Suprapubic skin (tissue), 4 donors: ENCODE data around the gene LPP. TPM values are rescaled to one million over a fixed set of nuclear protein-coding genes. Genes with fewer than 3 reads are reported as not detected.

ENCODE experiments used
- DNase-seq, 2 donors: peaks; one replicate each; pipeline ENCODE4 v3.0.0-alpha.2; 2019; ENCODE audit warnings: low spot score in 2 of 2
- H3K27ac ChIP-seq: fragments of 200-600 bp; sonication (generic); one replicate; pipeline ENCODE4 v1.5.1; 2019
- H3K27me3 ChIP-seq: fragments of 200-600 bp; sonication (generic); one replicate; pipeline ENCODE4 v1.5.1; 2019
- H3K36me3 ChIP-seq: fragments of 200-600 bp; sonication (generic); one replicate; pipeline ENCODE4 v1.5.1; 2019
- H3K4me1 ChIP-seq: fragments of 200-600 bp; sonication (generic); one replicate; pipeline ENCODE4 v1.5.1; 2019
- H3K4me3 ChIP-seq: fragments of 200-600 bp; sonication (generic); one replicate; pipeline ENCODE4 v1.5.1; 2019; ENCODE audit warnings: mild to moderate bottlenecking
- H3K9me3 ChIP-seq: fragments of 200-600 bp; sonication (generic); one replicate; pipeline ENCODE4 v1.5.1; 2019
- EP300 ChIP-seq: sonication (generic); formaldehyde crosslinking; IDR thresholded peaks from one replicate; pipeline ENCODE4 v1.6.1; 2017; ENCODE audit warnings: antibody characterized with exemption
- POLR2A ChIP-seq, 2 donors: fragments of 450-650 bp; IDR thresholded peaks; one replicate each; pipeline ENCODE4 v1.6.1; 2017; ENCODE audit warnings: antibody characterized with exemption in 2 of 2, mild to moderate bottlenecking in 2 of 2, moderate library complexity in 2 of 2
- POLR2AphosphoS5 ChIP-seq, 3 donors: sonication (generic); formaldehyde crosslinking; IDR thresholded peaks; one replicate each; pipeline ENCODE4 v1.6.1; 2017; ENCODE audit warnings: antibody characterized with exemption in 3 of 3
- WGBS: methylation state at CpG from one replicate; pipeline ENCODE4 v1.1.5; 2018; 5-methylcytosine and 5-hydroxymethylcytosine counted together
- total RNA-seq, 4 donors: library from RNA; depleted of rRNA; stranded (reverse); fragments of >200 nt; gene quantifications; one replicate each; pipeline ENCODE4 v1.1.0, GENCODE V29; 2016
- TF ChIP-seq, protein P1 (sequence below), 2 donors: fragments of 200-600 bp in 1 of 2; fragments of 450-650 bp in 1 of 2; sonication (generic) in 1 of 2; IDR thresholded peaks; one replicate each; pipeline ENCODE4 v1.5.1; 2016 to 2019; ENCODE audit warnings: antibody characterized with exemption in 2 of 2, mild to moderate bottlenecking in 1 of 2, moderate library complexity in 1 of 2

LPP gene
- total RNA-seq, 4 donors from 2014 or later, result 56.8 to 127 (median 84.2) TPM

DNA sequence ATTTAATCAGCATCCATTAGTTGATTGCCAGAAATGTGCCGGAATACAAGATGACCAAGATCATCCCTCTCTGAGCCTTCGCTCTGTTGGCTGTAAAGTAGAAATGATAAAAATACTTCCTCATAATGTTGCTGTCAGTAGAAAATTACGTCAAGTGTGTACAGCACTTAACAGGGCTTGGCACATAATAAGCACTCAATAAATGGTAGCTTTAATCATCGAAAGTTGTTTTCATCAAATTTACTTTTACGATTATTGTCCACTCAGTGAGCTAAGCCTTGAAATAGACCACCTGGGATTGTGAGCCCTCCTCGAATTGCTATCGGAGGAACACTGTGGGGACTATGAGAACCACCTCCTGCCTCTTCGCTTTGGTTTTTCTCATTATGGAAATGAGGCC is 716.5 kb downstream of the LPP start:
- TF ChIP-seq, protein P1, sequence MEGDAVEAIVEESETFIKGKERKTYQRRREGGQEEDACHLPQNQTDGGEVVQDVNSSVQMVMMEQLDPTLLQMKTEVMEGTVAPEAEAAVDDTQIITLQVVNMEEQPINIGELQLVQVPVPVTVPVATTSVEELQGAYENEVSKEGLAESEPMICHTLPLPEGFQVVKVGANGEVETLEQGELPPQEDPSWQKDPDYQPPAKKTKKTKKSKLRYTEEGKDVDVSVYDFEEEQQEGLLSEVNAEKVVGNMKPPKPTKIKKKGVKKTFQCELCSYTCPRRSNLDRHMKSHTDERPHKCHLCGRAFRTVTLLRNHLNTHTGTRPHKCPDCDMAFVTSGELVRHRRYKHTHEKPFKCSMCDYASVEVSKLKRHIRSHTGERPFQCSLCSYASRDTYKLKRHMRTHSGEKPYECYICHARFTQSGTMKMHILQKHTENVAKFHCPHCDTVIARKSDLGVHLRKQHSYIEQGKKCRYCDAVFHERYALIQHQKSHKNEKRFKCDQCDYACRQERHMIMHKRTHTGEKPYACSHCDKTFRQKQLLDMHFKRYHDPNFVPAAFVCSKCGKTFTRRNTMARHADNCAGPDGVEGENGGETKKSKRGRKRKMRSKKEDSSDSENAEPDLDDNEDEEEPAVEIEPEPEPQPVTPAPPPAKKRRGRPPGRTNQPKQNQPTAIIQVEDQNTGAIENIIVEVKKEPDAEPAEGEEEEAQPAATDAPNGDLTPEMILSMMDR (IDR thresholded peaks at IDR 0.05), result no peak
- TF ChIP-seq EP300 (no peak), POLR2A (IDR thresholded peaks at IDR 0.05) (no peak), POLR2AphosphoS5 (IDR thresholded peaks at IDR 0.05) (no peak)
- Histone ChIP-seq H3K4me3 (no peak overlapping the region), H3K9me3 (no peaks in the 10 kb centered on the region), H3K27me3 (no peaks in the 10 kb centered on the region), H3K4me1 (no peaks in the 10 kb centered on the region), H3K36me3 (peaks cover 42% of the 10 kb centered on the region), H3K27ac (no peak overlapping the region)
- DNase-seq, result no peak
- 95% methylated on average over 8 of the region's 8 CpGs for WGBS

DNA sequence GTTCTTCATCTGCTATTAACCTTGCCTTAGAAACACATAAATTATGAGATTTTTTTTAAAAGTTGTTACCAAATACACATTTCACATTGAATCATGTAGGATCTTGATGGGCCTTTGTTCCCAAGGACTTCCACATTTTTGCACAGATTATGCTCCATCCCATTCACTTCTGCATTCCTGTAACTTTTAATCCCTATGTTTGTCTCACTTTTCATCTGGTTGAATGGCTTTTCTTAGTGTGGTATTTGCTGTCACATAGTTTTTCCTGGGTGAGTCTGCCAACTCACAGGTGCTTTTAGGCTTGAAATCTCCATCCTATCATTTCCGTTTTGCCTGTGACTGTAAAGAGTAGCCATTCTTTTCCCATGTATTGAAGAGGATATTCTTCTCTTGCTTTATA is 720.6 kb downstream of the LPP start:
- Histone ChIP-seq H3K27me3 (no peaks in the 10 kb centered on the region), H3K4me3 (no peak overlapping the region), H3K36me3 (peaks cover 52% of the 10 kb centered on the region), H3K27ac (no peak overlapping the region), H3K9me3 (no peaks in the 10 kb centered on the region), H3K4me1 (no peaks in the 10 kb centered on the region)
- no peak for DNase-seq
- 96% methylated on average over 1 of the region's 1 CpG for WGBS
- TF ChIP-seq, protein P1 (IDR thresholded peaks at IDR 0.05), result no peak
- no peak for TF ChIP-seq POLR2AphosphoS5 (IDR thresholded peaks at IDR 0.05)
- no peak for TF ChIP-seq POLR2A (IDR thresholded peaks at IDR 0.05)
- TF ChIP-seq EP300, result no peak

DNA sequence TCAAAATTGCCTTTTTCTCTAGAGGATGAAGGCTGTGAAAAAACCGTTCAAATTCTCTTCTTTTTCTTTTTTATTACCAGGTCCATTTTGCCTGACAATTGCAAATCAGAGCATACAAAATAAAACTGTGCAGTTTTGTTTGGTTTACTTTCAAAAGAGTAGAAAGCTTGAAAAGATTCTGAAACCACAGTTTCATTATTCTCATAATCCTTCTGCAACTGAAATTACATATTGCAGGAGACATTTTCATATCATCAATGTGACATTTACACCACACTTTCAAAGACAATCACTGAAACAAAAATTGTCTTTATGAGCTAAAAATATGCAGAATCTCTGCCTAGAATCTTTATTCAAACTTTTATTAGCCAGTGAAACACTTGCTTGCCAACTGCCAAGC is 721.5 kb downstream of the LPP start:
- Histone ChIP-seq H3K27me3 (no peaks in the 10 kb centered on the region), H3K36me3 (peaks cover 52% of the 10 kb centered on the region), H3K27ac (no peak overlapping the region), H3K9me3 (no peaks in the 10 kb centered on the region), H3K4me3 (no peak overlapping the region), H3K4me1 (no peaks in the 10 kb centered on the region)
- no peak for TF ChIP-seq POLR2A (IDR thresholded peaks at IDR 0.05)
- no peak for TF ChIP-seq EP300
- TF ChIP-seq, protein P1 (IDR thresholded peaks at IDR 0.05), result no peak
- TF ChIP-seq POLR2AphosphoS5 (IDR thresholded peaks at IDR 0.05), result no peak
- 68% methylated on average over 1 of the region's 1 CpG for WGBS
- no peak for DNase-seq

DNA sequence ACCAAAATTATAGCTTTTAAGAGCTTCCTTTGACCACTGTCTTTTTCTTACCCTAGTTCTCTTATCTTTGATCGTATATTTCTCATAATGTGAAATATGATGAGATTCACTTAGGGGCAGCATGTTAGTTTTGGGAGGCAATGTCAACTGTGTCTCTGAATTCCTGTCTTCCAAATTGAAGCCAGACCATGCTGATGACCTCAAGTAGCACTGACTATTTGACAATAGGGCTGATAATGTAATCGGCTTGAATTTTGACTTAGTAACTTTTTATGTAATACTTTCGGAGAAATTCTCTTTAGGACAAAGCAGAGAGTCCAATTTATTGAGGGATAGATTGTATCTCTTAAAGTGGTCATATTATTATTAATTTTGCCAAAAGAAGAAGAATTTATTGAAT is 722.4 kb downstream of the LPP start:
- Histone ChIP-seq H3K27ac (no peak overlapping the region), H3K36me3 (peaks cover 52% of the 10 kb centered on the region), H3K4me3 (no peak overlapping the region), H3K9me3 (no peaks in the 10 kb centered on the region), H3K27me3 (no peaks in the 10 kb centered on the region), H3K4me1 (no peaks in the 10 kb centered on the region)
- WGBS, result 80% methylated on average over 3 of the region's 3 CpGs
- TF ChIP-seq POLR2A (IDR thresholded peaks at IDR 0.05), result no peak
- no peak for TF ChIP-seq EP300
- no peak for TF ChIP-seq POLR2AphosphoS5 (IDR thresholded peaks at IDR 0.05)
- TF ChIP-seq, protein P1 (IDR thresholded peaks at IDR 0.05), result no peak
- no peak for DNase-seq

DNA sequence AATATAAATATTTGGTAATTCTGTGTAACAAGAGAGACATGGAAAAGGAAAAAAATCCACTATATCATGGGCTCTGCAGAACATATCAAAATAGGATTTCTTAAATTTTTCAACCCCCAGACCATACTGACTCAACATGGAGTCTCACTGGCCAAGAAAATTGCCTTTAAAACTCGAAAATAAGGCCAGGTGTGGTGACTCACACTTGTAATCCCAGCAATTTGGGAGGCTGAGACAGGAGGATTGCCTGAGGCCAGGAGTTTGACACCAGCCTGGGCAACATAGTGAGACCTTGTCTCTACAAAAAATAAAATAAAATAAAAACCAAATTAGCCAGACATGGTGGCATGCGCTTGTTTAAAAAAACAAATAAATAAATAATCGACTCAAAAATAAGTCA is 723.4 kb downstream of the LPP start:
- 82% methylated on average over 3 of the region's 3 CpGs for WGBS

More for the DNA sequence above, 723.4 kb downstream of the LPP start:
- H3K9me3 ChIP-seq, result no peaks in the 10 kb centered on the region
- no peaks in the 10 kb centered on the region for H3K27me3 ChIP-seq
- no peak for DNase-seq
- H3K4me3 ChIP-seq, result no peak overlapping the region
- TF ChIP-seq POLR2AphosphoS5 (IDR thresholded peaks at IDR 0.05), result no peak
- TF ChIP-seq, protein P1 (IDR thresholded peaks at IDR 0.05), result no peak
- no peak for TF ChIP-seq EP300
- TF ChIP-seq POLR2A (IDR thresholded peaks at IDR 0.05), result no peak
- H3K27ac ChIP-seq, result no peak overlapping the region
- H3K36me3 ChIP-seq, result peaks cover 51% of the 10 kb centered on the region
- peaks cover 4% of the 10 kb centered on the region for H3K4me1 ChIP-seq
